ENCODE data around the gene MAPK9.

The MAPK9 gene

DNA sequence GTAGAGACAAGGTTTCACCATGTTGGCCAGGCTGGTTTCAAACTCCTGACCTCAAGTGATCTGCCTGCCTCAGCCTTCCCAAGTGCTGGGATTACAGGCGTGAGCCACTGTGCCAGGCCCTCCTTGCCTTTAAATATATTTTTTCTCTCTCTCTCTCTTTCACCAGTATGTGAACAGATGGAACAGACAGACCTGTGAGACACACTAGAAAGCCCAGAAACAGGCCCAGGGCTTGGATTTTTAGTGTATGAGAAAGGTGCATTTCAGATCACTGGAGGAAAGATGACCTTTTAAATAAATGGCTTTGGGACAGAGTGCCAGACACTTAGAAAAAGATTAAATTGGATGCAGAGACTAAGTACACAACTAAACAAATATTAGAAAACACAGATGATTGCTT is 86.0 kb downstream of the MAPK9 start:
- DNase-seq (ENCODE audit: low read depth in 2 of 2) = no peak

DNA sequence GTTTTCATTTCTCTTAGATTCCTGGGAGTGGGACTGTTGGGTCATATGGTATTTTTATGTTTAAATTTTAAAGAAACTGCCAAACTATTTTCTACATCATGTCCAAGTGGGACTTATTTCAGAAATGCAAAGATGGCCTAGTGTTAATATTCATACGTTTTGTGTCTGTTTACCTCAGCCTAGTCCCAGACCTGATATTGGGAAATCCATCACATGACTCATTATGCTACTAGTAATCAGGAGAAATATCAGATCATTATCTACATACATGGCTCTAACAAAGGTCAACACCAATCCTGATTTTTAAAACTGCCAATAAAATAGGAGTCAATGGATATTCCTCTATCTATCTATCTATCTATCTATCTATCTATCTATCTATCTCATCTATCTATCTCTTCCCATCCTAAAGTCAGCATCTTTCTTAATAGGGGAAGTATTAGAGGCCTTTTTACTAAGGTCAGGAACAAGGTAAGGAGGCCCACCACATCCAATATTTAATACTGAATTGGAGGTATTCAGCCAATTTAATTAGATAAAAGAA is 87.5 kb downstream of the MAPK9 start:
- no peak for DNase-seq (ENCODE audit: low read depth in 2 of 2)

DNA sequence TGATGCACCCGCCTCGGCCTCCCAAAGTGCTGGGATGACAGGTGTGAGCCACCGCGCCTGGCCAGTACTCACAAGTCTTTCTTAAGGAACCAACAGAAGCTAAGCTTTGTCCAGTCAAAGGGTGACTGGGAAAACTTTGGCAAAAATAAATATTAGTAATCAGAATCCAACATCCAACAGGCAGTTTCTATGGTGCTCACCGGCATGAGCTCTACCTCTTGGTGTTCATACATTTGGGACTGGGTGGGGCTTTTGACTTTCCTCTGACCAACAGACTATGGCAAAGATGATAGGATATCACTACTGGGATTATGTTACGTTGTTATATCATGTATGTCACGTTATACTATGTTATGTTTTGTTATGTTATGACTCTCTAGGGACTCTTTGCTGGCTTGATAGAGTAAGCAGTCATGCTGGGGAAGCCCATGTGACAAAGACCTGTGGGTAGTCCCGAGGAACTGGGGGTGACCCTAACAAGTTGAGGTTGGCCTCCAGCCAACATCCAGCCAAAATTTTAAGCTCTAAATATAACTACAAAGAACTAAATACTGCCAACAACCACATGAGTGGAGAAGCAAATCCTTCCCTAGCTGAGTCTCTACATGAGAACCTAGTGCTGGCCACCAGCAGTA is 88.8 kb downstream of the MAPK9 start:
- DNase-seq (ENCODE audit: low read depth in 2 of 2) = no peak

DNA sequence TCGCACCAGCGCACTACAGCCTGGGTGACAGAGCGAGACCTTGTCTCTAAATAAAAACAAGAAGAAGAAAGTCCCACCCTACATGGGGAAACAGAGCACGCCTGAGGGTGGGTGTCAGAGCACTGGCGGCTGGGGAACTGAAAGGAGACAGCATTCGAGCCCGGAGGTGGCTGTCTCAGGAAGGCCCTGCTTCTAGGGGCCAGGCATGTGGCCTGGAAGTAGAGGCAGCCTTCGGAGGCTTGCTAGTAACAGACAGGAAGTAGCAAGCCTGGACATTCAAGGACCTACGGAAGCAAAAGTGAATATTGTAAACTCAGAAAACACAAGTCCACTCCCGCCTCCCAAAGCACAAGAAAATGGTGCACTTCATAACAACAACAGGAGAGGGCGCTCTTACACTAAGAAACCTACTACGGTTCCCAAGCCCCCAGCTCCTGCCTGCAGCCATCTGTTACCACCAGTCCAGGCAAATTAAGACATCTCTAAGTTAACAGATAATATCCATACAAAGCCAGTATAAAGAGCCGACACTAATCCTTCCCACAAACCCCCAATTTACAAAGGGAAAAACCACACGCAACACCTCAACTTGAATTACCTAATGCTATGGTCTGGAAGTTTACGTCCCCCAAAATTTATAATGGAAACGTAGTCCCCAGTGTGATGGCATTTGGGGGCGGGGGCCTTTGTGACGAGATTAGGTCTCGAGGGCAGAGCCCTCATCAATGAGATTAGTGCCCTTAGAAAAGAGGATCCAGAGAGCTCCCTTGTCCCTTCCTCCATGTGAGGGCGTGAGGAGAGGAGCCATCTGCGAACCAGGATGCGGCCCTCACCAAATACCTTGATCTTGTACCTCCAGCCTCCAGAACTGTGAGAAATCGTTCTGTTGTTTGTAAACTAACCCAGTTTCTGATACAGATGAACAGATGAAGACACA is 90.6 kb downstream of the MAPK9 start:
- DNase-seq (ENCODE audit: low read depth in 2 of 2) = no peak

DNA sequence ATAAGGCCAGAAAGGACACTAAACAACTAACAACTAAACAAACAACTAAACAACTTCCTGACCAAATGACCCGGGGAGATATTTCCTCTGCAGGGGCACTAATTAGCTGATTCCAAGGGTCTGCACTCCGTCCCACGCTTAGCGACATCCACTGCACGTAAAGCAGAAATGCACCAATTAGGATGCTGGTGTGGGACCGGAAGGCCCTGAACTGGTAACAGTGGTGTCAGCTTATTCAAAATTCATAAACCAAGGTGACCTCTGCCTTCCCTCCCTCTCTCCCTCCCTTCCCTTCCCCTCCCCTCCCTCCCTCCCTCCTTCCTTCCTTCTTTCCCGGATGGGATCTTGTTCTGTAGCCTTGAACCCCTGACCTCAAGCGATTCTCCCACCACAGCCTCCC is 92.5 kb downstream of the MAPK9 start:
- DNase-seq (ENCODE audit: low read depth in 2 of 2) = no peak

DNA sequence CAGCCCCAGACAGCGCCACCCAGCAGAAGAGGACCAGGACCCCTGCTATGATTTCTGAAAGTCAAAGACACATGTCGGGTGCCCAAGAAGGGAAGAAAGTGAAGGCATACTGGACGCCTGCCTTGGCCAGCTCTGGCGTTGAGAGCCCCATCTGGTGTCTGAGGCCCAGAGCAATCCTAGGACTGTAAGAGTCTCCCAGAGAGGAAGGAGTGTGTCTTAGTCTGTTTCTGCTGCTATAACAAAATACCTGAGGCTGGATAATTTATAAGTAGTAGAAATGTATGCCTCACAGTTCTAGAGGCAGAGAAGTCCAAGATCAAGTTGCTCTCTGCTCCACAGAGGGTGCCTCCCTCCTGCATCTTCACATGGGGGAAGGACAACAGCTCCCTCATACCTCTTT is 93.7 kb downstream of the MAPK9 start:
- DNase-seq (ENCODE audit: low read depth in 2 of 2) = no peak

DNA sequence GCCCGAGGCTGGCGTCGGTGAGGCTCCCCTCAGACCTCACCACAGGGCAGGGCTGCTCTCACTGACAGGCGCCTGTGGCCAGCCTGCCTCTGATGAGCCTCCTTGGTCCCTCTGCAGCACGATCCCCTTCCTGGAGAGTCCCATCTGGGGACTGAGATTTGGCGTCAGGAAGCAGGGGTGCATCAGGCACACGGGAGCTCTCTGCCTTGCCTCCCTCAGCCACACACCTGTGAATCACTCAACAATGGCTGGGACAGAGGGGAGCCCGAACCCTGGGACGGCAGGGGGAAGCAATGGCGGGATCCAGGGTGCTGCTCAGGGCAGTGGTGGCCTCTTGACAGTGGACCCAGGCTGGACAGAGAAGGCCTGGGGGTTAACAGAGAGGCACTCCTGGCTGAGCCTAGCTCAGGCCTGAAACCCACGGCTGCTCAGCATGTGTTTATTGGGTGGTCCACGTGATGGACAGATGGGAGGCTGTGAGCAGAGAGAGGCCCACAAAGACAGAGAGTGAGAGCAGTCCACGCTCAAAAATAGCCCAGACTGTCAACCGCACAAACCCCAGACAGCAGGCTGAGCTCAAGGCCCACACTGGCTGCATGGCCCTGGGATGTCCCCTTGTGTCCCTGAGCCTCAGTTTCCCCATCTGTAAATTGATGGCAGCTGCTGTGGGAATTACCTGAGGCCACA is 94.7 kb downstream of the MAPK9 start:
- no peak for DNase-seq (ENCODE audit: low read depth in 2 of 2)

DNA sequence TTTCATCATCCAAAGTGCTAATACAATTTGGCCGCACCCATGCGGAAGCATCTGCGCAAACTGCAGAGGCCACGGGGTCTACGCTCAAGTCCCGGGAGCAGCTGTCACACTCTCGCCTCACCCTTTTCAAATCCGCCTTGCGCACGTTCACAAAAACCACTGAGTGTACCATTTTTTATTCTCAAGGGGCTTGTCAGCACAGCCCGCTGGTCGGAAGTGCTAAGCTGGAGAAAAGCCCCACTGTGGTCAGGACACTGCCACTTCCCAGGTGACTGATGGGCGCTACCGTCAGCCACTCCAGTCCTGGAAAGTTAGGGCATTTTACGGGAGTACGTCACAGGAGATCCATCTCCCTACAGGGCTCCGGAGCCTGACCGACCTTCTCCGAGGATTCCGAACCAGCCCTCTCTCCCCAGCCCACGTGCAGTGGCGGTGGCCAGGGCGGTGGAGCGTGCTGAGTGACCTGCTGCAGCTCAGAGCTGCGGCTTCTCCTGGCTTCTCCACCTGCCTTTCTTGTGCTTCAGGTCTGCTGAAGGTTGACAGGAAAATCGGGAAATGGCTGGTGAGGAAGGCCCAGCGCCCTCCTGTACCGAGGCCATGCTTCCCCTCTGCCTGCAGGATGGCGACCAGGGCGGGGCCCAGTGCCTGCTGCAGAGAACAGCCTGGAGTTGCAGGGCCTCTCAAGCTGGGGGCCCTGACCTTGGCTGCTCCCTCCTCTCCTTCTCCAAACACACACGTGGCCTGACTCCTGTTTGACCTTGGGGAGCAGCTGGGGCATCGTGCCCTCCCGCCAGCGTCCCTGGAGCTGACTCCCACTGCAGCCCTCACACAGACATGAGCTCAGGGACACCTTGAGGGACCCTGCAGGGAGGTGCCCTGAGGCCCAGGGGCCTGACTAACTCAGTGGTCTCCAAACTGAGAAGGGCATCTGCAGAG is 97.2 kb downstream of the MAPK9 start:
- DNase-seq (ENCODE audit: low read depth in 2 of 2) = no peak

DNA sequence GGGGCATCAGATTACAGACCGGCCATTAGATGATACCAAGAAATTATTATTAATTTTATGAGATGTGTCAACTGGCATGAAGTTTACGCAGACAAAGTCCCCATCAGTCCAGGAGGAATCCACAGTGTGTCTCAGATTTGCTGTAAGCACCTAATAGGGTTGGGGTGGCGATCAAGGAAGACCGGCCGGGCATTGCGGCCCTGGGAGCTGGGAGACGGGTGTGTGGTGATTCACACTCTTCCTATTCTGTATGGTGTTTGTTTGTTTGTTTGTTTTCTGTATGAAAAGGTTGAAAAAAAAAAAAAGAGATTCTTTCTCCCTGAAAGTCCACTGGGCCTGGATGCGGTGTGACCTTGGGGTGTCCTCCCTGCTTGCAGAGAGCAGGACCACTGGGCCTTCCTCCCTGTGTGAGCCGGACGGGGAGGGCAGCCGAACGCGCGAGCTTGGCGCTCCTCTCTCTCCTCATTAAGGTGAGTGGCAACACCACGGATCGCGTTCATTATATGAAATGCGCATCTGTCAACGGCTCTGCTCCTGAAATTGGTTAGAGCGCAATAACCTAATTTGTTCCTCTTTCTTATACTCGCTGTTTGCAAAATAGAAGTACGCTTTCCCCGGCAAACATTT is 98.0 kb downstream of the MAPK9 start:
- no peak for DNase-seq (ENCODE audit: low read depth in 2 of 2)

DNA sequence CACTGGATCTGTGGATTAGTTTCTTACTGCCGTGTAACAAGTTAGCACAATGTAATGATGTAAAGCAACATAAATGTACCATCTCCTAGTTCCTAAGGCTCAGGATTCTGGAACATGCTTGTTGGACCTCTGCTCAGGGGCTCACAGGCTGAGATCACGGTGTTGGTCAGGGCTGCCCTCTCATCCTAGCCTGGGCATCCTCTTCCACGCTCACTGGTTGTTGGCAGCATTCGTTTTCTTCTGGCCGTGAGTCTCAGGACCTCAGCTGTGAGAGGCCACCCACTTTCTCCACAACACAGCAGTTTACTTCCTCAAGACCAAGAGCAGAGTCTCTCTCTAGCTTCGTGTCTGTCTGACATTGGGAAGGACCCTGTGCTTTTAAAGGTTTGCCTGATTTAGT is 100.2 kb downstream of the MAPK9 start:
- no peak for DNase-seq (ENCODE audit: low read depth in 2 of 2)

DNA sequence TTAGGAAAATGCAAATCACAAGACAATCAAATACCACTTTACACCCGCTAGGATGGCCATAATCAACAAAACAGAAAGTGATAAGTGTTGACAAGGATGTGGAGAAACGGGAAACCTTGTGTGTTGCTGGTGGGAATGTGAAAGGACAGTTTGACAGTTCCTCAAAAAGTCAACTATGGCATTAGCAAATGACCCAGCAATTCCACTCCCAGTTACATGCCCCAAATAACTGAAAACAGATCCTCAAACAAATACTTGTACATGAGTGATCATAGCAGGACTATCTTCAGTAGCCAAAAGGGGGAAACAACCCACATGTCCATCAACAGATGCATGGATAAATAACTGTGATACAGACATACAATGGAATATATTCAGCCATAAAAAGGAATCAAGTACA is 104.1 kb downstream of the MAPK9 start:
- no peak for DNase-seq (ENCODE audit: low read depth in 2 of 2)

All from stimulated activated CD8-positive, alpha-beta memory T cell treated with anti-CD3 and anti-CD28 coated beads, Interleukin-2, amount 100 ng/mL, for 1 hour (primary cell).